HepG2 (cell line): ENCODE data around the gene KRTCAP3. TPM values are rescaled to one million over a fixed set of nuclear protein-coding genes. Genes with fewer than 3 reads are reported as not detected.
A peak's percentile ranks its signal among the peaks of the same experiment; 100 is the strongest.

ENCODE experiments used
- AHR ChIP-seq: IDR thresholded peaks from 2 replicates; pipeline ENCODE4 v1.6.1; 2018; ENCODE audit warnings: missing genetic modification reagents, missing compliant biosample characterization
- CBX1 ChIP-seq: IDR thresholded peaks from one replicate; pipeline ENCODE4 v1.6.1; 2016; ENCODE audit warnings: antibody characterized with exemption, low read depth
- CCAR2 ChIP-seq: fragments of 200-400 bp; formaldehyde crosslinking; optimal IDR thresholded peaks from 2 replicates; pipeline ENCODE3; 2018; ENCODE audit warnings: low read depth, mild to moderate bottlenecking, low read length, moderate library complexity
- CHD2 ChIP-seq: IDR thresholded peaks from 2 replicates; pipeline ENCODE4 v1.6.1; 2011; ENCODE audit warnings: low read depth, low read length, improper control_type of control experiment
- MXI1 ChIP-seq: IDR thresholded peaks from 3 replicates; pipeline ENCODE4 v1.6.1; 2012; ENCODE audit warnings: low read depth, low read length, inconsistent platforms, borderline replicate concordance
- PPARG ChIP-seq: conservative IDR thresholded peaks from 2 replicates; pipeline ENCODE4 v1.6.1; 2016; ENCODE audit warnings: missing biosample characterization, missing genetic modification reagents
- TEAD3 ChIP-seq: optimal IDR thresholded peaks from 2 replicates; pipeline ENCODE3; 2016; ENCODE audit warnings: borderline replicate concordance
- ZNF205 ChIP-seq: IDR thresholded peaks from 2 replicates; pipeline ENCODE4 v1.6.1; 2018; ENCODE audit warnings: missing biosample characterization, missing genetic modification reagents
- ZNF441 ChIP-seq: sonication (generic); formaldehyde crosslinking; IDR thresholded peaks from 2 replicates; pipeline ENCODE4 v1.7.0; 2021; ENCODE audit warnings: missing genetic modification reagents, borderline replicate concordance
- ZNF510 ChIP-seq: sonication (generic); formaldehyde crosslinking; IDR thresholded peaks from 2 replicates; pipeline ENCODE4 v1.4.0; 2020; ENCODE audit warnings: low read depth, mild to moderate bottlenecking, missing genetic modification reagents
- ZNF644 ChIP-seq: IDR thresholded peaks from 2 replicates; pipeline ENCODE4 v1.6.1; 2016; ENCODE audit warnings: low read depth
- ZSCAN9 ChIP-seq: IDR thresholded peaks from 2 replicates; pipeline ENCODE4 v1.6.1; 2016; ENCODE audit warnings: borderline replicate concordance
- polyA plus RNA-seq, 8 experiments: library from polyadenylated mRNA; depleted of rRNA in 3 of 8; stranded (reverse) in 7 of 8; unstranded in 1 of 8; fragments of >200 nt; fragmentation: Illumina TruSeq in 4 of 8; extraction: Trizol in 4 of 8; gene quantifications; 2 replicates each; pipeline versions ENCODE4 v1.2.1 to v1.2.3, GENCODE V29; 2011 to 2016; ENCODE audit warnings: low read depth in 4 of 8, missing spikeins in 1 of 8, mixed read lengths in 1 of 8; ENCODE audit not compliant: insufficient read depth in 1 of 8
- total RNA-seq, 5 experiments: library from RNA; depleted of rRNA; stranded (reverse); fragments of >200 nt; fragmentation: Illumina TruSeq; extraction: Trizol; gene quantifications; 2 replicates each; pipeline ENCODE4 v1.2.3, GENCODE V29; 2016; ENCODE audit warnings: low read depth in 1 of 5
- TF ChIP-seq, protein P1 (sequence below), 2 experiments: sonication (generic) in 1 of 2; formaldehyde crosslinking in 1 of 2; IDR thresholded peaks; 2 replicates each; pipeline versions ENCODE4 v1.4.0 to v1.6.1; 2016 to 2020; ENCODE audit warnings: borderline replicate concordance in 1 of 2, low read depth in 1 of 2, mild to moderate bottlenecking in 1 of 2, missing genetic modification reagents in 1 of 2
- TF ChIP-seq, protein P2 (sequence below): IDR thresholded peaks from 2 replicates; pipeline ENCODE4 v1.6.1; 2016; ENCODE audit warnings: mild to moderate bottlenecking, missing biosample characterization, missing genetic modification reagents
- TF ChIP-seq, protein P3 (sequence below): fragments of 450-650 bp; IDR thresholded peaks from 2 replicates; pipeline ENCODE4 v1.6.1; 2017
- TF ChIP-seq, protein P4 (sequence below): sonication (generic); formaldehyde crosslinking; IDR thresholded peaks from 2 replicates; pipeline ENCODE4 v1.4.0; 2020; ENCODE audit warnings: missing genetic modification reagents
- TF ChIP-seq, protein P5 (sequence below): sonication (generic); formaldehyde crosslinking; IDR thresholded peaks from 2 replicates; pipeline ENCODE4 v1.5.1; 2020; ENCODE audit warnings: missing genetic modification reagents, mild to moderate bottlenecking, borderline replicate concordance
- TF ChIP-seq, protein P6 (sequence below): sonication (generic); formaldehyde crosslinking; IDR thresholded peaks from 2 replicates; pipeline ENCODE4 v1.4.0; 2020; ENCODE audit warnings: missing genetic modification reagents, borderline replicate concordance

KRTCAP3 gene
- total and polyA plus RNA-seq, 2 of the 13 experiments (the other 11 are each of a cell fraction or from before 2014, with no cell fraction given): 2.1 to 4.5 TPM

DNA sequence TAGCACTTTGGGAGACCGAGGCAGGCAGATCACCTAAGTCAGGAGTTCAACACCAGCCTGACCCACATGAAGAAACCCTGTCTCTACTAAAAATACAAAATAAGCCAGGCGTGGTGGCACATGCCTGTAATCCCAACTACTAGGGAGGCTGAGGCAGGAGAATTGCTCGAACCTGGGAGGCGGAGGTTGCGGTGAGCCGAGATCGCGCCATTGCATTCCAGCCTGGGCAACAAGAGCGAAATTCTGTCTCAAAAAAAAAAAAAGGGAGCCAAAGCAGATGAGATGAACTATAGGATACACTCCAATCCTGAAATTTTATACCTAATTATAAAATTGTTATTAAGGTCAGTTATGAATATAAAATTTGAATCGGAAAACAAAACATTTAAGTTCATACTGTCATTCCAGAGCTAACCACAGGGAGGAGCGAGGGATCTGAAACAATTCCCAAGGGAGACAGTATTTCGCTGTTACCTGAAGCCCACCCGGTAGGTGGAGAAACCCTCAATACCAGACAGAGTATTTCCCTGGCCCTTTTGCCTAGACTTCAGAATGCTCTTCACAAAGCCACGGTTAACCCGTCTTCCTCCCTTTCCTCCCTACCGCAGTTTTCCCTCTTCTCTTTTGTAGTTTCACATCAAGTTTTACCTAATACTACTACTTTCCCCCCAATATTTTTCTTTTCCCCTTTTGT, 34.2 kb upstream of the KRTCAP3 start (continued):
- TF ChIP-seq, protein P1, sequence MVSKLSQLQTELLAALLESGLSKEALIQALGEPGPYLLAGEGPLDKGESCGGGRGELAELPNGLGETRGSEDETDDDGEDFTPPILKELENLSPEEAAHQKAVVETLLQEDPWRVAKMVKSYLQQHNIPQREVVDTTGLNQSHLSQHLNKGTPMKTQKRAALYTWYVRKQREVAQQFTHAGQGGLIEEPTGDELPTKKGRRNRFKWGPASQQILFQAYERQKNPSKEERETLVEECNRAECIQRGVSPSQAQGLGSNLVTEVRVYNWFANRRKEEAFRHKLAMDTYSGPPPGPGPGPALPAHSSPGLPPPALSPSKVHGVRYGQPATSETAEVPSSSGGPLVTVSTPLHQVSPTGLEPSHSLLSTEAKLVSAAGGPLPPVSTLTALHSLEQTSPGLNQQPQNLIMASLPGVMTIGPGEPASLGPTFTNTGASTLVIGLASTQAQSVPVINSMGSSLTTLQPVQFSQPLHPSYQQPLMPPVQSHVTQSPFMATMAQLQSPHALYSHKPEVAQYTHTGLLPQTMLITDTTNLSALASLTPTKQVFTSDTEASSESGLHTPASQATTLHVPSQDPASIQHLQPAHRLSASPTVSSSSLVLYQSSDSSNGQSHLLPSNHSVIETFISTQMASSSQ (IDR thresholded peaks at IDR 0.05; ENCODE audit: low read depth): no peak
- TF ChIP-seq, protein P1 (CRISPR knock-in tag; IDR thresholded peaks at IDR 0.05; ENCODE audit: borderline replicate concordance): no peak
- TF ChIP-seq ZSCAN9 (CRISPR knock-in tag) (0 out of 2 replicates have a peak, but pooled peaks have one; percentile 43), ZNF510 (no peak), CHD2 (no peak), AHR (no peak), MXI1 (peak; percentile 42; the same call in 1 of the 3 replicates), ZNF644 (no peak), ZNF441 (CRISPR knock-in tag) (0 out of 2 replicates have a peak, but pooled peaks have one; percentile 31), TEAD3 (CRISPR knock-in tag) (peak; percentile 75), PPARG (CRISPR knock-in tag) (peak; percentile 66; the same call in 1 of the 2 replicates), CCAR2 (no peak), CBX1 (no peak), ZNF205 (CRISPR knock-in tag) (no peak)
- TF ChIP-seq, protein P2, sequence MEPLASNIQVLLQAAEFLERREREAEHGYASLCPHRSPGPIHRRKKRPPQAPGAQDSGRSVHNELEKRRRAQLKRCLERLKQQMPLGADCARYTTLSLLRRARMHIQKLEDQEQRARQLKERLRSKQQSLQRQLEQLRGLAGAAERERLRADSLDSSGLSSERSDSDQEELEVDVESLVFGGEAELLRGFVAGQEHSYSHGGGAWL (CRISPR knock-in tag): no peak
- TF ChIP-seq, protein P3, sequence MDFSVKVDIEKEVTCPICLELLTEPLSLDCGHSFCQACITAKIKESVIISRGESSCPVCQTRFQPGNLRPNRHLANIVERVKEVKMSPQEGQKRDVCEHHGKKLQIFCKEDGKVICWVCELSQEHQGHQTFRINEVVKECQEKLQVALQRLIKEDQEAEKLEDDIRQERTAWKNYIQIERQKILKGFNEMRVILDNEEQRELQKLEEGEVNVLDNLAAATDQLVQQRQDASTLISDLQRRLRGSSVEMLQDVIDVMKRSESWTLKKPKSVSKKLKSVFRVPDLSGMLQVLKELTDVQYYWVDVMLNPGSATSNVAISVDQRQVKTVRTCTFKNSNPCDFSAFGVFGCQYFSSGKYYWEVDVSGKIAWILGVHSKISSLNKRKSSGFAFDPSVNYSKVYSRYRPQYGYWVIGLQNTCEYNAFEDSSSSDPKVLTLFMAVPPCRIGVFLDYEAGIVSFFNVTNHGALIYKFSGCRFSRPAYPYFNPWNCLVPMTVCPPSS: no peak
- TF ChIP-seq, protein P4, sequence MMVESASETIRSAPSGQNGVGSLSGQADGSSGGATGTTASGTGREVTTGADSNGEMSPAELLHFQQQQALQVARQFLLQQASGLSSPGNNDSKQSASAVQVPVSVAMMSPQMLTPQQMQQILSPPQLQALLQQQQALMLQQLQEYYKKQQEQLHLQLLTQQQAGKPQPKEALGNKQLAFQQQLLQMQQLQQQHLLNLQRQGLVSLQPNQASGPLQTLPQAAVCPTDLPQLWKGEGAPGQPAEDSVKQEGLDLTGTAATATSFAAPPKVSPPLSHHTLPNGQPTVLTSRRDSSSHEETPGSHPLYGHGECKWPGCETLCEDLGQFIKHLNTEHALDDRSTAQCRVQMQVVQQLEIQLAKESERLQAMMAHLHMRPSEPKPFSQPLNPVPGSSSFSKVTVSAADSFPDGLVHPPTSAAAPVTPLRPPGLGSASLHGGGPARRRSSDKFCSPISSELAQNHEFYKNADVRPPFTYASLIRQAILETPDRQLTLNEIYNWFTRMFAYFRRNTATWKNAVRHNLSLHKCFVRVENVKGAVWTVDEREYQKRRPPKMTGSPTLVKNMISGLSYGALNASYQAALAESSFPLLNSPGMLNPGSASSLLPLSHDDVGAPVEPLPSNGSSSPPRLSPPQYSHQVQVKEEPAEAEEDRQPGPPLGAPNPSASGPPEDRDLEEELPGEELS (CRISPR knock-in tag): no peak
- TF ChIP-seq, protein P5, sequence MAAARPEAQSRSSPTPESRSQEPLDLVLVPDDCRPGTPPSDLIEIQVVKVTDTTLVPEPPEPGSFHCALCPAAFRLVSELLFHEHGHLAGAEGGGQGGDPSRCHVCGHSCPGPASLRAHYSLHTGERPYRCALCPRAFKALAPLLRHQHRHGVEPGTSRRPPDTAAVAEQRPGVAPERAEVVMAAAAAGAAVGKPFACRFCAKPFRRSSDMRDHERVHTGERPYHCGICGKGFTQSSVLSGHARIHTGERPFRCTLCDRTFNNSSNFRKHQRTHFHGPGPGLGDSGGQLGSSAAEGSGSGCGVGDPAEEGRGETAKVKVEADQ: no peak
- TF ChIP-seq, protein P6, sequence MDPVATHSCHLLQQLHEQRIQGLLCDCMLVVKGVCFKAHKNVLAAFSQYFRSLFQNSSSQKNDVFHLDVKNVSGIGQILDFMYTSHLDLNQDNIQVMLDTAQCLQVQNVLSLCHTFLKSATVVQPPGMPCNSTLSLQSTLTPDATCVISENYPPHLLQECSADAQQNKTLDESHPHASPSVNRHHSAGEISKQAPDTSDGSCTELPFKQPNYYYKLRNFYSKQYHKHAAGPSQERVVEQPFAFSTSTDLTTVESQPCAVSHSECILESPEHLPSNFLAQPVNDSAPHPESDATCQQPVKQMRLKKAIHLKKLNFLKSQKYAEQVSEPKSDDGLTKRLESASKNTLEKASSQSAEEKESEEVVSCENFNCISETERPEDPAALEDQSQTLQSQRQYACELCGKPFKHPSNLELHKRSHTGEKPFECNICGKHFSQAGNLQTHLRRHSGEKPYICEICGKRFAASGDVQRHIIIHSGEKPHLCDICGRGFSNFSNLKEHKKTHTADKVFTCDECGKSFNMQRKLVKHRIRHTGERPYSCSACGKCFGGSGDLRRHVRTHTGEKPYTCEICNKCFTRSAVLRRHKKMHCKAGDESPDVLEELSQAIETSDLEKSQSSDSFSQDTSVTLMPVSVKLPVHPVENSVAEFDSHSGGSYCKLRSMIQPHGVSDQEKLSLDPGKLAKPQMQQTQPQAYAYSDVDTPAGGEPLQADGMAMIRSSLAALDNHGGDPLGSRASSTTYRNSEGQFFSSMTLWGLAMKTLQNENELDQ (CRISPR knock-in tag): no peak
